Measurements from ENCODE around the gene SLC6A4.
"Not testable (repeated sequence)": the region's sequence is repeated elsewhere in the genome, so short reads cannot be mapped to it uniquely, and the experiment has no call there.

Gene SLC6A4

GRCh38 chr17:30211371-30211770, 24.1 kb downstream of the SLC6A4 start:
- DNase-seq (ENCODE audit: insufficient read length, low spot score): no peak
- no peak for FAIRE-seq
- TF ChIP-seq, protein P1, sequence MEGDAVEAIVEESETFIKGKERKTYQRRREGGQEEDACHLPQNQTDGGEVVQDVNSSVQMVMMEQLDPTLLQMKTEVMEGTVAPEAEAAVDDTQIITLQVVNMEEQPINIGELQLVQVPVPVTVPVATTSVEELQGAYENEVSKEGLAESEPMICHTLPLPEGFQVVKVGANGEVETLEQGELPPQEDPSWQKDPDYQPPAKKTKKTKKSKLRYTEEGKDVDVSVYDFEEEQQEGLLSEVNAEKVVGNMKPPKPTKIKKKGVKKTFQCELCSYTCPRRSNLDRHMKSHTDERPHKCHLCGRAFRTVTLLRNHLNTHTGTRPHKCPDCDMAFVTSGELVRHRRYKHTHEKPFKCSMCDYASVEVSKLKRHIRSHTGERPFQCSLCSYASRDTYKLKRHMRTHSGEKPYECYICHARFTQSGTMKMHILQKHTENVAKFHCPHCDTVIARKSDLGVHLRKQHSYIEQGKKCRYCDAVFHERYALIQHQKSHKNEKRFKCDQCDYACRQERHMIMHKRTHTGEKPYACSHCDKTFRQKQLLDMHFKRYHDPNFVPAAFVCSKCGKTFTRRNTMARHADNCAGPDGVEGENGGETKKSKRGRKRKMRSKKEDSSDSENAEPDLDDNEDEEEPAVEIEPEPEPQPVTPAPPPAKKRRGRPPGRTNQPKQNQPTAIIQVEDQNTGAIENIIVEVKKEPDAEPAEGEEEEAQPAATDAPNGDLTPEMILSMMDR (IDR thresholded peaks at IDR 0.05; ENCODE audit: insufficient read depth, missing control alignments): no peak

DNA sequence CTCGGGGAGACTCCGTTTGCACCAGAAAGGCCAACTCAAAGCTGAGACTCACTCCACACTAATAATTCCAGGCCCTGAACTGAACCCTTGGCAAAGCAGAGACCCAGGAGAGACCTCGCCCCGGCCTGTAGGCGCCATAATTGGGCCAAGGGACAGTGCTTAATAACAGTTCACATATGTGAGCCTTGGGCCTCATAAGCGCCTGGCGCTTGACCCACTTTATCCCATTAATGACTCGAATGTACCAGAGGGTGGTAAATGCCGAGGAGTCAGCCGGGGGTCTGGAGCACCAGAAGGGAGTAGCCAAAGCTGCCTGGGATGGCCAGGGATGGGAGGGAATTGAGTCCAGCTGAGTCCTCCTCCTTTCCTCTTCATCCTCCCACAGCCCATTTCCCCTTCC, 24.6 kb downstream of the SLC6A4 start:
- no peak for FAIRE-seq
- TF ChIP-seq, protein P1 (IDR thresholded peaks at IDR 0.05; ENCODE audit: insufficient read depth, missing control alignments): no peak

GRCh38 chr17:30210366-30210765, 25.1 kb downstream of the SLC6A4 start:
- no peak for DNase-seq (ENCODE audit: insufficient read length, low spot score)
- TF ChIP-seq, protein P1 (IDR thresholded peaks at IDR 0.05; ENCODE audit: insufficient read depth, missing control alignments): no peak
- FAIRE-seq: no peak

More for the DNA sequence above, 24.6 kb downstream of the SLC6A4 start:
- DNase-seq (ENCODE audit: insufficient read length, low spot score): no peak

GRCh38 chr17:30209930-30210329, 25.6 kb downstream of the SLC6A4 start:
- FAIRE-seq: no peak

DNA sequence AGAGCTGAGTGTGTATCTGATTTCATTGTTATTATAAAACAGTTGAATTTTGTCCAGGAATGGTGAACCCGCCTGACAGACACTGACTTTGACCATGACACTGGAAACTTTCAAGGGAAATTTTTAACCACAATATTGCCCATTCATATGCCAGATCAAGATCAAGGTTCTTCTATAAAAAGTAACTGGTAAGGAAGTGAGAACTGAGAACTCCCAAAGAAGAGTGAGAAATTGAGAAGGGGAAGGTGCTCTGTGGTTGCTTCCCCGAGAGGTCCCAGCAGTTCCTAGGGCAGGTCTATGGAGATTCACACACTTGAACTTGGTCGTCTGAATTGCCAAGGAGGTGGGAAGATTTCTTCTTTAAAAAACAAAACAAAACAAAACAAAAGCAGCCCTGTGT, 27.3 kb downstream of the SLC6A4 start:
- TF ChIP-seq, protein P1 (IDR thresholded peaks at IDR 0.05; ENCODE audit: insufficient read depth, missing control alignments): no peak
- DNase-seq (ENCODE audit: insufficient read length, low spot score) (no peak), FAIRE-seq (no peak)

More at GRCh38 chr17:30209930-30210329, 25.6 kb downstream of the SLC6A4 start:
- TF ChIP-seq, protein P1 (IDR thresholded peaks at IDR 0.05; ENCODE audit: insufficient read depth, missing control alignments): no peak
- DNase-seq (ENCODE audit: insufficient read length, low spot score): no peak

GRCh38 chr17:30207655-30208054, 27.8 kb downstream of the SLC6A4 start:
- FAIRE-seq (no peak), DNase-seq (ENCODE audit: insufficient read length, low spot score) (no peak)
- TF ChIP-seq, protein P1 (IDR thresholded peaks at IDR 0.05; ENCODE audit: insufficient read depth, missing control alignments): no peak

DNA sequence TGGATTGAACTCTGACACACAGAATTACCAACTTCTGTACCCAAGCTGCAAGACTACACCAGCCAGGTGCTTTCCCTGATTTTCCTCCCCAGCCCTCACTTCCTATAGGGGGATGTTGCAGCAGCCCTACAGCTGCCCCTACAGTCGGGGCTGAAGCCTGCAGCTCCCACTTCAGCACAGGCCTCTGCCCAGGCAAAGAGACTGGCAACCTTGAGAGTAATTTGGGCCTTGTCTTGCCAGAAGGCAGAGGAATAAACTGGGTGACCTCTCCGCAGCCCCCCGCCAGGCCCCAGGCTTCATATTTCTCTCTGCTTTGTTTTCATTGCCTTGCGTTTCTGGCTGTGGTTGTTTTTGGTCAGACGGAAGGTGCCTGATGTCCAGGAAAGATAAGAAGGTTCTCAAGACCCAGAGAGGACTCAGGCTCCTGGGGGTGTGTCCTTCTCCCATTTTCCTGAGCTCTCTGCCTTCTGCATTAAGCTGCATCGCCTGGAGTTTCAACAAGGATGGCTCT, 32.0 kb downstream of the SLC6A4 start:
- DNase-seq (ENCODE audit: insufficient read length, low spot score) (no peak), FAIRE-seq (no peak)
- TF ChIP-seq, protein P1 (IDR thresholded peaks at IDR 0.05; ENCODE audit: insufficient read depth, missing control alignments): no peak

GRCh38 chr17:30200656-30201055, 34.8 kb downstream of the SLC6A4 start:
- not testable (repeated sequence) for DNase-seq (ENCODE audit: insufficient read length, low spot score); FAIRE-seq

Data from D721Med (cell line).